BJ (cell line): ENCODE data around the gene SCYL1. TPM values are rescaled to one million over a fixed set of nuclear protein-coding genes. Genes with fewer than 3 reads are reported as not detected.

Source experiments
- CTCF ChIA-PET: fragments of 350-600 bp; formaldehyde crosslinking; extraction: SDS; loops from one replicate; lab custom pipeline; 2021; ENCODE audit warnings: antibody characterized with exemption, inconsistent platforms; lab: Yijun Ruan, JAX
- POLR2A ChIA-PET: fragments of 300-600 bp; sonication (Branson Sonifier 250); formaldehyde crosslinking; extraction: SDS; loops from one replicate; lab custom pipeline; 2021; ENCODE audit warnings: antibody characterized with exemption; lab: Charles Lee
- DNase-seq: peaks from one replicate; pipeline ENCODE4 v3.0.0-alpha.2; 2011; ENCODE audit warnings: low read depth
- H3K27me3 ChIP-seq: 2 replicates; pipeline ENCODE4 v1.6.0; 2011; ENCODE audit warnings: low read length; ENCODE audit not compliant: control insufficient read depth, insufficient read depth
- H3K36me3 ChIP-seq: 2 replicates; pipeline ENCODE4 v1.5.1; 2011; ENCODE audit warnings: low read length; ENCODE audit not compliant: control insufficient read depth, insufficient read depth
- H3K4me3 ChIP-seq: 2 replicates; pipeline ENCODE4 v1.5.1; 2011; ENCODE audit warnings: low read depth, mild to moderate bottlenecking, control low read depth, low read length
- CTCF ChIP-seq: IDR thresholded peaks from 2 replicates; pipeline ENCODE4 v1.5.1; 2011; ENCODE audit warnings: low read depth, mild to moderate bottlenecking, control low read depth, inconsistent platforms, low read length, moderate library complexity; ENCODE audit not compliant: insufficient read depth
- polyA plus RNA-seq: library from polyadenylated mRNA; depleted of rRNA; stranded (reverse); fragments of >200 nt; gene quantifications from 2 replicates; pipeline ENCODE4 v1.2.3, GENCODE V29; 2011

The SCYL1 gene
- polyA plus RNA-seq, 1 experiment: 134 TPM

DNA sequence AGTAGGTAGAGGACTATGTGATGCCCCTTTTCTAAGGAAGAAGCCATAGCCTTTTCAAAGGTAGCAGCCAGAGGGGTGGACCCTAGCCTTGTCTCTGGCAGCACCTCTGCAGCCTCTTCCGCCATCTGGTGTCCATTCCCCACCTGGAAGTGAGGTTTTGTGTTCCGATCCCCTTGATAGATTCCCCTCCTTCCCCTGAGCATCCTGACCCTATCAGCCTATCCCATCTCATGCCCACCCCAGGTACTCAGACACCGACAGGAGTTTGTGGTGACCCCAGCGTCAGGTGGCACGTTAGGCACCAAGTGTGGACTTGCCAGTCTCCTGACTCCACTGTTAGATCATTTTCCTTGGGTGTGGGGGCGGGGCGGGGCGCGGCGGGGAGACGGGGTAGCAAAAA lies 47.1 kb downstream of the SCYL1 start:
- peaks cover 5% of the 10 kb centered on the region for H3K36me3 ChIP-seq
- POLR2A ChIA-PET: interaction anchor here (0.6 to 1.3 kb wide), 3 partner anchors 15 to 69 kb away, joined by 3 to 21 read pairs (median 3); partner anchors contain the start of gene PCNX3
- peak; percentile 38 for TF ChIP-seq CTCF
- H3K27me3 ChIP-seq: no peaks in the 10 kb centered on the region
- DNase-seq: no peak
- CTCF ChIA-PET: interaction anchor here (1.2 to 5.6 kb wide), 8 partner anchors 12 to 43 kb away, joined by 3 to 83 read pairs (median 8); partner anchors contain the start of gene PCNX3
- peak overlapping the region; percentile 63 for H3K4me3 ChIP-seq

GRCh38 chr11:65572356-65573051 lies 47.6 kb downstream of the SCYL1 start, which contains the start of gene FAM89B:
TSS of gene FAM89B (plus strand) at chr11:65572538. CDS start at chr11:65572670, 132 bp downstream.
- no peaks in the 10 kb centered on the region for H3K27me3 ChIP-seq
- ChIA-PET CTCF (interaction anchor here (0.9 to 5.6 kb wide), 11 partner anchors 10 to 80 kb away, joined by 3 to 83 read pairs (median 6); partner anchors contain the start of genes PCNX3 and SCYL1), POLR2A (interaction anchor here (0.6 to 1.3 kb wide), 3 partner anchors 12 to 43 kb away, joined by 3 to 21 read pairs (median 4); partner anchors contain the start of gene PCNX3)
- peaks cover 5% of the 10 kb centered on the region; the same call in 1 of the 2 replicates for H3K36me3 ChIP-seq
- DNase-seq: no peak
- H3K4me3 ChIP-seq: peak within 1 kb of the TSS; percentile 63
- TF ChIP-seq CTCF: no peak

DNA sequence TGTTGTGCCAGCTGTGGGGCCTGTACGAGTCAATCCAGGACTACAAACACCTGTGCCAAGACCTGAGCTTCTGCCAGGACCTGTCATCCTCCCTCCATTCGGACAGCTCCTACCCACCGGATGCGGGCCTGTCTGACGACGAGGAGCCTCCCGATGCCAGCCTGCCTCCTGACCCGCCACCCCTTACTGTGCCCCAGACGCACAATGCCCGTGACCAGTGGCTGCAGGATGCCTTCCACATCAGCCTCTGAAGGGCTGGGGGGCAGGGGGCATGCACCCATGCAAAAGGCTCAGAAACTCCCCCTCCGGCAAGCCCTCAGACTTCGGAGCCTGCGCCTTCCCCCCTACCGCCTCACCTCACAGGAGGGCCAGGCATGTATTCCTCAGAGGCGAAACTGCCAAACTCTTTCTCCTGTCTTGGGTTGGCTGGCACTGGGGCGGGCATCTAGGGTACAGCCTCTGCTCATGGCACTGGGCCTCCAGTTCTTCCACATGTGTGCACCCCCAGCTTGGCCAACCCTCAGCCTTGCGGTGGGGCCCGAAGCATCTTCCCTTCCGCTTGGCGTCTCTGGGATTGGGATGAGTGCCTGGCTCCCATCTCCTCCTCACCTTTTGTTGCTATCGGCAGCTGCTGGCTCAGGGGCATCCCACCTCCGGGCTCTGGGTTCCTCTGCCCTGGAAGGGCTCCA lies 48.7 kb downstream of the SCYL1 start:
- peak overlapping the region; percentile 63 for H3K4me3 ChIP-seq
- no peak for TF ChIP-seq CTCF
- H3K36me3 ChIP-seq: peaks cover 6% of the 10 kb centered on the region; the same call in 1 of the 2 replicates
- ChIA-PET POLR2A (no interaction called here), CTCF (interaction anchor here (0.7 to 5.6 kb wide), 11 partner anchors 9 to 81 kb away, joined by 3 to 83 read pairs (median 6); partner anchors contain the start of gene PCNX3)
- no peak for DNase-seq
- no peaks in the 10 kb centered on the region for H3K27me3 ChIP-seq

DNA sequence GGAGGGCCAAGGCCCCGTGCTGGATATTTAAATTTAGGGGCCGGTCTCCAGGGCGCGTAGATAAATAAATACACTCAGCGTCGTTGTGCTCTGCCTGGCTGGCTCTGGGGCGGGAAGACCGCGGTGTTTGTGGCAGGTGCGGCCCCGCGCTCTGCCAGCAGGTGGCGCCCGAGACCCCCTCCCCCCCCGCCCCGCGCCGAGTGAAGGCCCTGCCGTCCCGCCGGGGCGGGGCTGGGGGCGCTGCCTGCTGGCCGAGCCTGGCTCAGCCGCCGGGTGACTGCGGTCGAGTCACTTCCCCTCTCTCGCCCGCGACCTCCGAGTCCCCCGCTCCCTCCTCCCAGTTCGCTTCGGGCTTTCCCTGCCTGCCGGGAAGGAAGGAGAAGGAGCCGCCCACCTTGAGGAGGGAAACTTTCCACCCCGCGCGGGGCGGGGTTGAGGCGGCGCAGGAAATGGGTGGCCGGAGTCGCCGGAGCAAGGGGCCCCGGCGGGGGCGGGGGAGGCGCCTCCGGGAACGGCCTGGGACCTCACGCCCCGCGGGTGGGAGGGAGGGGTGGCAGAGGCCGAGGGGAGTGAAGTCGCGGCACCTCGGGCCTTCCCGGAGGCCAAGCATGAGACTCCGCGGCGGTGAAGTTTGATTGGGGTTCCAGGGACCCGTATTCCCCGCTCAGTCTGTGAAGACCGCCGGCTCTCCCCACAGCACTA lies 49.4 kb downstream of the SCYL1 start:
- Histone ChIP-seq H3K36me3 (peaks cover 8% of the 10 kb centered on the region), H3K27me3 (no peaks in the 10 kb centered on the region), H3K4me3 (peak overlapping the region; percentile 74)
- DNase-seq: peak; percentile 77
- TF ChIP-seq CTCF: peak; percentile 70
- CTCF ChIA-PET: interaction anchor here (0.9 to 5.6 kb wide), 9 partner anchors 8 to 243 kb away, joined by 3 to 83 read pairs (median 11); partner anchors contain the start of genes KCNK7 and PCNX3
- POLR2A ChIA-PET: no interaction called here
